Activated CD4-positive, alpha-beta T cell treated with anti-CD3 and anti-CD28 coated beads, Interleukin-2, amount 50 U/mL, for 16 hours (primary cell): Measurements from ENCODE around the gene INO80C.
"Not testable (repeated sequence)": the region's sequence is repeated elsewhere in the genome, so short reads cannot be mapped to it uniquely, and the experiment has no call there.

Source experiments
- DNase-seq: peaks from one replicate; pipeline ENCODE4 v3.0.0-alpha.2; 2020

The INO80C gene

GRCh38 chr18:35512761-35513160, 15.0 kb upstream of the INO80C start:
- no peak for DNase-seq

GRCh38 chr18:35511833-35512232, 14.1 kb upstream of the INO80C start:
- DNase-seq, result no peak

GRCh38 chr18:35511428-35511827, 13.7 kb upstream of the INO80C start:
- no peak for DNase-seq

- DNase-seq, result no peak
Observed at GRCh38 chr18:35510076-35510651, 12.4 kb upstream of the INO80C start.

- no peak for DNase-seq
Observed at GRCh38 chr18:35508746-35509338, 11.1 kb upstream of the INO80C start.

- no peak for DNase-seq
Observed at GRCh38 chr18:35508030-35508429, 10.3 kb upstream of the INO80C start.

GRCh38 chr18:35507623-35508022, 9.9 kb upstream of the INO80C start:
- DNase-seq, result no peak

- no peak for DNase-seq
Observed at GRCh38 chr18:35507192-35507591, 9.4 kb upstream of the INO80C start.

GRCh38 chr18:35506024-35506712, 8.4 kb upstream of the INO80C start:
- DNase-seq, result no peak

GRCh38 chr18:35504996-35505395, 7.2 kb upstream of the INO80C start:
- no peak for DNase-seq

GRCh38 chr18:35502052-35502451, 4.3 kb upstream of the INO80C start:
- no peak for DNase-seq

GRCh38 chr18:35501369-35501768, 3.6 kb upstream of the INO80C start:
- no peak for DNase-seq

GRCh38 chr18:35500113-35500512, 2.4 kb upstream of the INO80C start:
- no peak for DNase-seq

- no peak for DNase-seq
Observed at GRCh38 chr18:35497027-35497369, 762 bp downstream of the INO80C start.

GRCh38 chr18:35495536-35496314, 2.0 kb downstream of the INO80C start:
- DNase-seq, result no peak

GRCh38 chr18:35494251-35495220, 3.2 kb downstream of the INO80C start:
- no peak for DNase-seq

- DNase-seq, result no peak
Observed at GRCh38 chr18:35491700-35492077, 6.1 kb downstream of the INO80C start.

GRCh38 chr18:35490894-35491699, 6.7 kb downstream of the INO80C start:
- DNase-seq, result no peak

- no peak for DNase-seq
Observed at GRCh38 chr18:35489913-35490490, 7.8 kb downstream of the INO80C start.

GRCh38 chr18:35489281-35489680, 8.5 kb downstream of the INO80C start:
- DNase-seq, result not testable (repeated sequence)

GRCh38 chr18:35488396-35488795, 9.4 kb downstream of the INO80C start:
- not testable (repeated sequence) for DNase-seq
